Measurements from ENCODE around the gene PPP1R37.

- no peak for TF ChIP-seq POLR2A (IDR thresholded peaks at IDR 0.05)
- TF ChIP-seq, protein P1, sequence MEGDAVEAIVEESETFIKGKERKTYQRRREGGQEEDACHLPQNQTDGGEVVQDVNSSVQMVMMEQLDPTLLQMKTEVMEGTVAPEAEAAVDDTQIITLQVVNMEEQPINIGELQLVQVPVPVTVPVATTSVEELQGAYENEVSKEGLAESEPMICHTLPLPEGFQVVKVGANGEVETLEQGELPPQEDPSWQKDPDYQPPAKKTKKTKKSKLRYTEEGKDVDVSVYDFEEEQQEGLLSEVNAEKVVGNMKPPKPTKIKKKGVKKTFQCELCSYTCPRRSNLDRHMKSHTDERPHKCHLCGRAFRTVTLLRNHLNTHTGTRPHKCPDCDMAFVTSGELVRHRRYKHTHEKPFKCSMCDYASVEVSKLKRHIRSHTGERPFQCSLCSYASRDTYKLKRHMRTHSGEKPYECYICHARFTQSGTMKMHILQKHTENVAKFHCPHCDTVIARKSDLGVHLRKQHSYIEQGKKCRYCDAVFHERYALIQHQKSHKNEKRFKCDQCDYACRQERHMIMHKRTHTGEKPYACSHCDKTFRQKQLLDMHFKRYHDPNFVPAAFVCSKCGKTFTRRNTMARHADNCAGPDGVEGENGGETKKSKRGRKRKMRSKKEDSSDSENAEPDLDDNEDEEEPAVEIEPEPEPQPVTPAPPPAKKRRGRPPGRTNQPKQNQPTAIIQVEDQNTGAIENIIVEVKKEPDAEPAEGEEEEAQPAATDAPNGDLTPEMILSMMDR (IDR thresholded peaks at IDR 0.05): no peak
Observed at GRCh38 chr19:45140144-45140503, 47.1 kb downstream of the PPP1R37 start.

Measured in thyroid gland (tissue), 4 donors.